ENCODE results near the gene NEUROD2.

The NEUROD2 gene

DNA sequence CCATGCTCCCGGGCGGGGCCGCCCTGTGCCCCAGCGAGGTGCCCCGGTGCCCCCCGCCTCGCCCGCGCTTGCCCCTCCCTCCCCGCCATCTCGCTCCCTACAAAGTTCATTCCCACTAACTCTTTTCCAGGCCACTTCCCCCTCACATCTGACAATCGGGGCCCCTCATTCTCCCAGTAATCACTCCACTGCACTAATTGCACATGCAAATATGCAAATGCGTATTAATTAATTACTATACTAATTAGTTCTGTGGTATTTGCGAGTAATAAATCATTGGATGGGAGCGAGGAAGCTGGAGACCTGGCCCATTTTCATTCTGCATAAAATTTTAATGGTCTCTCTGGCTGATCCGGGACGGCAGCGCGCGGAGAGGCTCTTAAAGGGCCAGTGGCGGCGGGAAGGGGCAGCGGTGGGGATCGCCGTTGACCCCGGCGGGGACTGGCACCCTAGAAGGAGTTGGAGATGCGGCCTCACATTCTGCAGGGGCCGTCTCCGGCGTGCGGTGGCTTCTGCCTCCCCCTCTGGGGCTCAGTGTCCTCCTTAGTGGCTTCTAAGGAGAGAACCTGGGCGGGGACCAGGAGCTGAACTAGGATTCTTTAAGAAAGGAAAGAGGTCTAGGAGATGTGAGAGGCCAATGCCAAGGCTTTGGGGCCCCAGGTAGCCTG lies 10.7 kb upstream of the NEUROD2 start:
- peak; percentile 40 to 44 for DNase-seq

DNA sequence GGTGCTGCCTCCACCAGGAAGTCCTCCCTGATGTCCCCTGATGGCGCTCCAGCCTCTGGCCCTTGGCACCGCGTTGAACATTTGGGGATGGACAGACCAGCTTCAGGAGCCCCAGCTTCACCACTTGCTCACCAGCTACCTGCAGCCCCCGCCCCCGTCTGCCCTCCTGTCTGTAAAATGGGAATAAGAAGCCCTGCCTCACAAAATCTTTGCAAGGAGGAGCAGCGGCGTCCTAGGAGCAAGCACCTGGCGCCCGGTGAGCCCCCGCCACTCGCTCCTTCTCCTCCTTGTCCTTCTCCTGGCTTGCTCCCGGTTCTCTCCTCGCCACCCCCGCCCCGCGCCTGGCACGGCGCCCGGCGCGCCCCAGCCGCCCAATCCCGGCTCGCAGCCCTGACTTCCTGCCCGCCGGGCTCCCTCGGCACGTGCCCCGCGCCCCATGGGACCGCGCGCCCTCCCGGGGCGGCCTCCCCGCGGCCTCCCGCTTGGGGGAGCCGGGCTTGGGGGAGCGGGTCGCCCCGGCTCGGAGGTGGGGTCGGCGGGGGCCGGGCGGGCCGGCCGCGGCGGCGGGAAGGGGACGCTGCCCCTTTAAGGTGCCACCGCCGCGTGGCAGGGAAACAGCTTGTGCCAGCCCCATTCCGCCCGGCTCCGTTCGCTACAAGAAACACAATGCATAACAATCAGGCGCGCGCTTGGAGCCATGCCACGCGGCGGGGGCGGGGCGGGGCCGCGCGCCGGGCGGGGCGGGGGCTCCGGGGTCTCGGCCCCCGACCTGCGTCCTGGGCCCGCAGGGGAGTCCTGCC lies 9.9 kb upstream of the NEUROD2 start:
- peak; percentile 66 to 68 for DNase-seq

DNA sequence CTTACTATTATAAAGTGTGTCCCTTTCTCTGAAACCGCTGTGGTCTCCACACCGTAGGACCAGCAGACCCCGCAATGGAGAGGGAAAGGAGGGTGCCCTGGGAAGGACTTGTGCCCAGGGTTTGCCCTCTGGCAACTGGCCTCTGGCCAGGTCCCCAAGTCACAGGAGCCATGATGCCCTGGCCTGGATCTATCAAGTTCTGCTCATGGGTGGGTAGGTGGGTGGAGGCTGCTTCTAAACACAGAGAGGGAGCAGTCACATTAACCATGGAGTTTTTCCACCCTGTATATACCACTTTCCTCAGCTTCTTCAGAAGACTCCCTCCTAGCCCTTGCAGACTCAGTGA lies 9.4 kb upstream of the NEUROD2 start:
- DNase-seq, result no peak

- DNase-seq, result no peak
Observed at GRCh38 chr17:39615434-39615833, 7.7 kb upstream of the NEUROD2 start.

DNA sequence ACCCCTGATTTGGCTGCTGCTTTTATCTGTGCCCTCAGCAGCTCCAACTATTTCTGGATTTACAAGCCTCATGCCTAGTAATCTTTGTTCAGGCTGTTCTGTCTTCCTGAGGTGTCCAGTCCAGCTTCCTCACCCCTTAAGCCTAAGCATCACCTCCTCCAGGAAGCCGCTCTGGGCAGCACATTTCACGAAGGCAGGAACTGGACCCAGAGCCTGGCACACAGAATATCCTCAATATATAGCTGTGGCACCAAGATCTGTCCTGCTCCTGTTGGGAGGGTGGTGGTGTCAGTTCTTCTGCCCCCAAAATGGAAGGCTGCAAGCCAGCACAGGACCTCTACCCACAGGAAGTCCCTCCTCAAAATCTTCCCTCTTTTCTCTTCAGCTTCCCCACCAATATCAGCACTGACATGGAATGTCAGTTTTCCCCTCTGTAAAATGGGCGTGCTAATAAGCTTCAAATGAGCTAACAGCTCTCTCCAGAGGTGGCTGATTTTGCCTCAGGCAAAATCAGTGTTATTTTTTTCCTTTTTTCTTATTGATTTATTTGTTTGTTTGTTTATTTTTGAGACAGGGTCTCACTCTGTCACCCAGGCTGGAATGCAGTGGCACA lies 6.9 kb upstream of the NEUROD2 start:
- DNase-seq, result no peak

DNA sequence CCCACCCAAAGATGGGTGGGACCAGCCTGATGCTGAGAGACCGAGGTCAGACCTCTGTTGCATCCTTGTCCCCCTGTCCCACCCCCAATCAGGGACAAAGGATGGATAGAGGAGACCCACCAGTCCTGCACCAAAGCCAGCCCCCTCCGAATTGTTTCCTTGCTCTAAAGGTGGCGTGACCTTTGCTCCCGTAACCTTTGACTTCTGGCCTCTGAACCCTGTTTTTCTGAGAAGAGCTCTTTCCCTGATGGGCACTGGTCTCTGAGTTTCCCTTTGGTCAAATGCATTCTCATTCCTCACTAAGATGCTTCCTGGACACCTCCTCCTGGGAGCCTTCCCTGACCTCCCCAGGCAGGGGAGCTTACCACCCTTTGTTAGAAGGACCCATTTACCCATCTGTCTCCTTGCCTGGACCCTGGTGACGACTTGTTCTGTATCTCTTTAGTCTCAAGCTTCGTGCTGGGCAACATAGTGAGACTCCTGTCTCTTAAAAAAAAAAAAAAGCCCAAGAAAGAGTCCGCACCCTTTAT lies 5.3 kb upstream of the NEUROD2 start:
- no peak for DNase-seq

GRCh38 chr17:39612291-39612894 lies 4.7 kb upstream of the NEUROD2 start:
- DNase-seq, result no peak

GRCh38 chr17:39611401-39612112 lies 3.8 kb upstream of the NEUROD2 start:
- DNase-seq, result no peak

DNA sequence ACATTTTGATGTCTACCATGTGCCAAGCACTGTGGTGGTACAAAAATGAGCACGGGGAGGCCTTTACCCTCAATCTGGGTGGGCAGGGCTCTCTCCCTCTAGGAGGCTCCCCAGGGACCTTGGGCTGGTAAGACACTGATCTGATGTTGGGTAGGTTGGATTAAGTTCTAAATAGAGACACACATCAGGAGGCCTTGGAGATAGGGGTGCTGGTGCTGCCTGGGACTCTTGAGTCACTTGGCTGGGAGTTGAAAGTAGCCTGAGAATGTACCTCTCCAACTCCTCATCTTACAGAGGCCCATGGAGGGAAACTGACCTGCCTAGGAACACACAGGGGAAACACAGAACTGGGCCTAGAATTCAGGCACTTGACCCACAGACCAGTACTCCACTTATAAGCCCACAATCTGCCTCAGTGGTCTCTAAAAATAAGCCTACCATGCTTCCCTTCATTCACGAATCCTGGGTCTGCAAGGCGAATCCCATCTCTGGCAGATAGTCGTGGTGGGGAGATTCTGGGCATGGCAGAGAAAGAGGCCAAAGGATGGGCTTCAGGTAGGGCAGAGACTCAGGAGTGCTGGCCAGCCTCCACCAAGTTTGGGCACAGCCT lies 1.8 kb upstream of the NEUROD2 start:
- DNase-seq, result no peak

DNA sequence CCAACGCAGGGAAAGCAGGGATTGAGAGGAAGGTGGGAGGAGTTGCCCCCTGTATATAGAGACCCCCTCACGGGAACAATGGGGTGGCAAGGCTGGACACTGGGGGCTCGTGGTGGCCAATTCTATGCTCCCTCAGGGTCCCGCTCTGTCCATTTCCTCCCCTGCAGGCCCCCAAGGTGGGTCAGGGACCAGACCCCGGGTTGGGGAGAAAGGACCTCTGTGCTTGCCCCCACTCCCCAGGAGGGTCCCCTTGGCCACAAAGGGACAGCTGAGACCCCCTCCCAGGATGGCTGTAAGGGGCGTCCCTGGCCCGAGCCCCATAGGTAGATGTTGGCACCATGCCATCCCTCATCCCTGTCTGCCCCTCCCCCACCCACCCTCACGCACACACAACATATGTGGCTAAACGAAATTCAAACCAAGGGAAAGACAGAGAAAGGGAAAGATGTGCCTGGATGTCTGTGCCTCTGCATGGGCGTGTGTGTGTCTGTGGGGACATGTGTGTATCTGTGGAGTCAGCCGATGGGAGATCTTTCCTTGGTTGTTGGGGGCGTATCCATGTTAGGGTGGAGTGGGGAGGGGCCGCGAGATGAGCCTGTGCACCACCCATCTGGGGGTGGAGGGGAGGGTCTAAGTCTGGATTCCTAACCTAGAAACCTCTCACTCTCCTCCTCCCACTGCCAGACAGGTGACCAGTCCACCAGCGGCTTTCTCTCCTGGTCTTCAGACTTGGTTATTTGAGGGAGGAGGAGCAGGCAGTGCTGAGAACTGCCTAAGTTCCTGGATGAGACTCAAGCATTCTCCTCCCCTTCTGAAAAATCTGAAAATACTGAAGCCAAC lies 642 bp upstream of the NEUROD2 start:
- no peak for DNase-seq

DNA sequence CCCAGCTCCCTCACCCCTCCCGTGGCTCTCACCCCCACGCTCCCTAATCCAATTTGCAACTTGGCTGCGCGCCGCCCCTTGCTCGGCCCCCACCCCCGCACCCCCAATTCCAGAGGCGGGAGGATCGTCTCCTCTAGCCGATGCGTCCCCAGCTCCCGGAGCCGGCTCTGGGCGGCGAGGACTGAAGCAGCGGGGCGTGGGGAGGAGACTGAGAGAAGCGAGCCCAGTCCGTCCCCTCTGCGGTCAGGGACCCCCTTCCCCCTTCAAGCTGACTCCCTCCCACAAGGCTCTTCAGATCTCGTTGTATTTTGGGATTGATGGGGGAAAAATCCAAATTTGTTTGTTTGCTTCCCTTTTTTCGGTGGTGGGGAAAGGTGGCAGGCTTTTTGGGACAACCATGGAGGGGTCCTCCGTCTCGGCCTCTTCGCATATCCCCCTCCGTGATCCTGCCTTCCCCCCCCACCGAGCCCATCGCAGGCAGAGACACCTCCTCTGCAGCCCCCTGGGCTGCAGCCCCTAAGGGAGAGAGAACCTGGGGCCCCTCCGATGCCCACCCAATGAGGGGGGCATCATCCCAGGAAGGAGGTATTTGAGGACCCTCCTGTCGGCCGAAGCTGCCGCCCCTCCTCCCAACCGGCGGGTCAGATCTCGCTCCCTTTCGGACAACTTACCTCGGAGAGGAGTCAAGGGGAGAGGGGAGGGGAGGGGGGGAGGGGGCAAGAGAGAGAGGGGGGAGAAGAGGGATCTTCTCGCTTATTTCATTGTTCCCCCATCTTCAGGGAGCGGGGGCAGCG lies 466 bp downstream of the NEUROD2 start:
- no peak for DNase-seq

DNA sequence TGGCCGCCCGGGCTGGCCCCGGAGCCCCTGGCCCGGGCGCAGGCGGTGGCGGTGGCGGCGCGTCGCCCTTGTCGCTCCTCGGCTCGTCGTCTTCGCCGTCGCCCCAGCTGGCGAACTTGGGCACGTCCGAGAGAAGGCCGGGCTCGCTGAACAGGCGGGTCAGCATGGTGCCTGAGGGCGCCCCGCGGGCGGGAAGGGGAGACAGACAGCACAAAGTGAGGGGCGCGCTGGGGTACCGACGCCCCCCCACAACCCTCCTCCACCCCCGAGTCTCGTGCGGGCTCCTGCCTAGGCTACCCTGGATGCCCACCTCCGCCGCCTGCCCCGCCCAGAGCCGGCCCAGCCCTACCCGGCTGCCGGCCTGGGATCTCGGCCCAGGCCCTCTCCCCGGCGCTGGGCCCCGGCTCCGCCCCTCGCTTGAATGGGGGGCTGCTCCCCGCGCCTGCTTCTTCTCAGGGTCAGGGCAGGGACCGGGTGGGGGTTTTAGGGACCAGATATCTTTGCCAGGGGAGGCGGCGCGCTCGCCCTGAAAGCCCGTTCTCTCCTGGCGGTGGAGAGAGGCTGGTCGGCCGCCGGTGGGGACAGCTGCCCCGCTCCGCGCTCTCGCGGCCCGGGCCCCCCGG lies 1.2 kb downstream of the NEUROD2 start:
- no peak for DNase-seq

GRCh38 chr17:39605492-39606433 lies 2.0 kb downstream of the NEUROD2 start:
- DNase-seq, result no peak

GRCh38 chr17:39604911-39605491 lies 2.7 kb downstream of the NEUROD2 start:
- no peak for DNase-seq

- no peak for DNase-seq
Observed at GRCh38 chr17:39603304-39604016, 4.3 kb downstream of the NEUROD2 start.

DNA sequence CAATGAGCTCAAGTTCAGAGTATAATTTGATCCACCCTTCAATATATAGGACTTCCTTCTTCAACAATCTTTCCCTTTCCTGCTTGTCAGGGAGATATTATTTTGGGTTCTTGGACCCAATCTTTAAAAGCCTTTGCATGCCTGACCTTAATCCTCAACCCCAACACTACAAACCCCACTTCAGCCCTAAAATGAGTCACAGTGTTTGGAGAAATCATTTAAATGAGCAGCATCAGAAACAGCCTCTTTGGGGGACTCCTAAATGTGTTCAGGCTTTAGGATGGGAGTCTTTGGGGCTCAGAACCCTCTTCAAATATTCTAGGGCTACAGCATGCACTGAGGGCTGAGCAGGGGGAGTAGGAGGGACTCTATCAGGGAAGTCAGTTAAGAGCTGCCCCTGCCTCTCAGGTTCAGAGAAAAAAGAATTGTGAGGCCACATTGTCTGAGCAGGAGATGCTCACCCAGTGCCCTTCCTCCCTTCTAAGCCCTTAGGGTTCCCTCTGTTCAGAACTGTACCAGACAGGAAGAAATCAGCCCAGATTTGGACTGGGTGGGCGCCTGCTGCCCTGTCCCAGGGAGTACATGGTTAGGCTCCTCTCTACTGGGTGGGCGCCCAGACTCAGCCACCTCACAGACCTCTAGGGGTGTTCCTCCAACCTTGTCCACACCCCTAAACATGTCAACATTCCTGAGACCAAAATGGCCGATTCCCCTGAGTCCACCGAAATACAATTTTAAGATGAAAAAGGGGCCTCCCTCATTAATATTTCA lies 5.0 kb downstream of the NEUROD2 start:
- DNase-seq, result no peak

Measured in AML-193 (cell line).